Activated T-cell treated with anti-CD3 and anti-CD28 coated beads, Interleukin-2, amount 50 U/mL, for 48 hours (primary cell): ENCODE data around the gene MPPED2.
"Not testable (repeated sequence)": the region's sequence is repeated elsewhere in the genome, so short reads cannot be mapped to it uniquely, and the experiment has no call there.

ENCODE experiments used
- DNase-seq, 2 experiments: peaks; one replicate each; pipeline ENCODE4 v3.0.0-alpha.2; 2020

The MPPED2 gene

GRCh38 chr11:30573951-30574350, 12.2 kb downstream of the MPPED2 start:
- DNase-seq: no peak

GRCh38 chr11:30568931-30569330, 17.2 kb downstream of the MPPED2 start:
- DNase-seq: no peak

- DNase-seq: no peak
Observed at GRCh38 chr11:30567644-30568043, 18.5 kb downstream of the MPPED2 start.

GRCh38 chr11:30567120-30567519, 19.0 kb downstream of the MPPED2 start:
- DNase-seq: no peak

- no peak for DNase-seq
Observed at GRCh38 chr11:30566482-30566881, 19.7 kb downstream of the MPPED2 start.

- DNase-seq: no peak
Observed at GRCh38 chr11:30565027-30565426, 21.1 kb downstream of the MPPED2 start.

- no peak for DNase-seq
Observed at GRCh38 chr11:30561691-30562415, 24.3 kb downstream of the MPPED2 start.

GRCh38 chr11:30560206-30561106, 25.7 kb downstream of the MPPED2 start:
- DNase-seq: no peak

- DNase-seq: no peak
Observed at GRCh38 chr11:30559004-30559403, 27.1 kb downstream of the MPPED2 start.

GRCh38 chr11:30554587-30554986, 31.6 kb downstream of the MPPED2 start:
- DNase-seq: not testable (repeated sequence)

GRCh38 chr11:30553521-30554110, 32.5 kb downstream of the MPPED2 start:
- no peak for DNase-seq

- DNase-seq: no peak
Observed at GRCh38 chr11:30552839-30553238, 33.3 kb downstream of the MPPED2 start.

GRCh38 chr11:30550022-30550542, 36.1 kb downstream of the MPPED2 start:
- no peak for DNase-seq

GRCh38 chr11:30549565-30549964, 36.6 kb downstream of the MPPED2 start:
- no peak for DNase-seq

GRCh38 chr11:30546334-30546733, 39.8 kb downstream of the MPPED2 start:
- no peak for DNase-seq

GRCh38 chr11:30545507-30545906, 40.6 kb downstream of the MPPED2 start:
- DNase-seq: no peak

GRCh38 chr11:30543066-30543465, 43.1 kb downstream of the MPPED2 start:
- DNase-seq: no peak

GRCh38 chr11:30540781-30541180, 45.4 kb downstream of the MPPED2 start:
- no peak for DNase-seq

- no peak for DNase-seq
Observed at GRCh38 chr11:30538251-30538650, 47.9 kb downstream of the MPPED2 start.

GRCh38 chr11:30535818-30536217, 50.3 kb downstream of the MPPED2 start:
- DNase-seq: no peak

GRCh38 chr11:30533445-30533947, 52.7 kb downstream of the MPPED2 start:
- no peak for DNase-seq

- DNase-seq: no peak
Observed at GRCh38 chr11:30527566-30527965, 58.6 kb downstream of the MPPED2 start.

- no peak for DNase-seq
Observed at GRCh38 chr11:30526558-30526957, 59.6 kb downstream of the MPPED2 start.
